Urothelium cell line (cell line): ENCODE measurements around the gene DIP2C.

ENCODE experiments used
- DNase-seq: peaks from one replicate; pipeline ENCODE4 v3.0.0; 2011; ENCODE audit warnings: low spot score, mixed read lengths
- FAIRE-seq: peaks from 2 replicates; lab custom pipeline; 2011; peaks lifted over from hg19 to GRCh38; lab: Jason Lieb, UNC

The DIP2C gene

DNA sequence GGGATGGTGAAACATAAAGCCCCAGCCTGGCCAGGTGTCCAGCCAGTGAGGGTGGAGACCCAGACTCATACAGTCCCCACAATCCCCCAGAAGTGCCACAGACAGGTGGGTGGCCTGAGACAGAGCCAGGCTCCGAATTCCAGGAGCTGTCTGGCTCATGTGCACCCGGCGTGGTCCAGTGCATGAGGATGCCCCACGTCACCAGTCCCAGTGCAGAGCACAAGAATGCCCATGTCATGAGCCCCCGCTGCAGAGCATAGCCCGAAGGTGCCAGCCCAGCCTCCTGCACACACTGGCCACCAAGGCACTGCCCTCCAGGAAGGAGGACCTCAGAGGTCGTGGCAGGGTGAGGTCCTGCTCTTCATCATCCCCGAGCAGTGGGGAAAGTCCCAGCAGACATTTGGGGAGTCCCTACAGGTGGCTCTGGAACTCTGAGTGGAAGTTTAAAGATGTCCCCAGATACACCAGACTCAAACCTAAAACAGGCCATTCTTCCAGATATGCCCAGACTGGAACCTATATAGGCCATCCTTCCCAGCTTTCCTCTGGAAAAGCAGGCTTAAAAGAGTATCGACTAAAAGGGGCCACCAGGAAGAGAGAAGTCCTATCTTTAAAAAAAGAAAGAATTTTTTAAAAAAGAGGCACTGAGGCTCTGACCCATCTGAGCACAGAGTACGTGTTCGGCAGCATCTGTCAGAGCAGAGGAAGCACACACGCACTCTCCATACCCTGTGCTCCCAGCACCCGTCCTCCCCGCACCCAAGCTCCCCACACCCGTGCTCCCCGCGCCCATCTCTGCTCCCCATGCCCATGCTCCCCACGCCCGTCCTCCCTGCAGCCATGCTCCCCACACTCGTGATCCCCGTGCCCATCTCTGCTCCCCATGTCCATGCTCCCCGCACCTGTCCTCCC, 11.5 kb downstream of the DIP2C start:
- DNase-seq (no peak), FAIRE-seq (no peak)

- DNase-seq (no peak), FAIRE-seq (no peak)
Measured at GRCh38 chr10:677038-677437, 12.4 kb downstream of the DIP2C start.

GRCh38 chr10:676178-676577, 13.3 kb downstream of the DIP2C start:
- DNase-seq (no peak), FAIRE-seq (no peak)

DNA sequence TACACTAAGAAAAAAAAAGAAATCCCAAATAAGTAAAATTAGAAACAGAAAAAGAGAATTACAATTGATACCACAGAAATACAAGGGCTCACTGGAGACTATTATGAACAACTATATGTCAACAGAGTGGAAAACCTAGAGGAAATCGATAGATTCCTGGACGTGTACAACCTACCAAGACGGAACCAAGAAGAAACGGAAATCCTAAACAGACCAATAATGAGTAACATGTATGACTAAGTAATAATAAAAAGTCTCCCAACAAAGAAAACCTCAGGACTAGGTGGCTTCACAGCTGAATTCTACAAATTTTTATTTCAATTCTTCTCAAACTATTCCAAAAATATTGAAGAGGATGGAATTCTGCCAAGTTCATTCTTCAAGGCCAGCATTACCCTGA, 13.9 kb downstream of the DIP2C start:
- DNase-seq (no peak), FAIRE-seq (no peak)

DNA sequence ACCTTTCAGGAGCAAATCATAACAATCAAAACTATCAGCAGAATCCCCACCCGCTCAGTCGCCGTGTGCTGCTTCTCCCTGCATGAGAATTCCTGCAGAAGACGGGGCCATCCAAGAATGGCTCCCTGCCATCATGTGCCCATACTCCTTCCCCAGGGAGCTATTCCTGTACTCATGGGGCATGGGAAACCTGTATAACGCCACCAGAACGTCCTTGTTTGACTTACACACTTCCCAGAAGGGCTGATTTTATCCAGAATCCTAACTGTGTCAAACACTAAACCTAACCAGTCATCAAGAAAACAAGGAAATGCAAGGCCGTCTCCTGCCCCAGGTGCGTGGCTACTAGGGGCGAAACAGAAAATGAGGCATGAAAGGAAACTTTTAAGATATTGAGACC, 16.0 kb downstream of the DIP2C start:
- FAIRE-seq (no peak), DNase-seq (no peak)

DNA sequence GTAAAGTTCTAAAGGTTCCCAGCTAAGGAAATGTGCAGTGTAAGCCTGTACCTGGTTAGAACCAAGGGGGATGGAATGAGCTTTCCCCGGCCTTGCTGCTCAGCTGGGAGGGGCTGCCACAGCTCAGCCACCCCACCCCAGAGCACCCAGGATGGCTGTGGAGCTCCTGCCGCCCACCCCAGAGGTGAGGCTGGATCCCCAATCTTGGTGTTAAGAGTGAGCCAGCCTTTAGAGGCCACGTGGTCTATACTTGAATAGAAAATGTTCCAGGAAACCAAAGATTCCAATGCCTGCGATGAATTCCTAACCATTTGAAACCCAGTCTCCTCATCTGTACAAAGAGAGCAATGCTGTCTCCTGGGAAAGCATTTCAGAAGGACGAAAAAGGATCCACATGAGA, 16.5 kb downstream of the DIP2C start:
- no peak for FAIRE-seq

DNA sequence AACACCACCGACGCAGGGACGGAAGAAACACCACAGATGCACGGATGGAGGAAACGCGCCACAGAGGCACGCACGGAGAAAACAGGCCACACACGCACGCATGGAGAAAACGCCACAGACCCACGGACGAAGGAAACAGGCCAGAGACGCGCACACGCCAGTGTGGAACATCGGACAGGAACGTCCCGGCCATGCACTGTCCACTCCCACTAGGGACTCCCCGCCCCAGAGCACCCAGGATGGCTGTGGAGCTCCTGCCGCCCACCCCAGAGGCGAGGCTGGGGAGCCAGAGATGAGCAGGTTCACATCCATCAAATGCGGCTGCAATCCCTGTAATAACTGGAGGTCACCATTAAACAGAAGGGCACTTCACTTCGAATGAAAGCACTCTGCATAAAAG, 17.3 kb downstream of the DIP2C start:
- FAIRE-seq (no peak), DNase-seq (no peak)

More for the DNA sequence above, 16.5 kb downstream of the DIP2C start:
- DNase-seq: no peak

DNA sequence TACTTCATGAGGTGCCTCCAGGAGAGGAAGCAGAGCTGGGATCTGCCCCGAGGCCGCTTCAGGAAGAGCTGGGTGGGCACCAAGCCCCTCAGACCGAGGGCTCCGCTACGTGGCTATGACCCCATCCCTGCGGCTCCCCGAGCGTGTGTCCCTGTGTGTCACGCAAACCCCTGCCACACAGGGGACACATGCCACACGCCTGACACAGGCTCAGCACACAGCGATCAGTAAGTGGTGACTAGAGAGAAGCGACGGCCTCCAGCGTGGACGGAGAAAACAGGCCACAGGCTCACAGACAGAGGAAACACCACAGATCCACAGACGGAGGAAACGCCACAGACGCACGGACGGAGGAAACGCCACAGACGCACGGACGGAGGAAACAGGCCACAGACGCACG, 18.5 kb downstream of the DIP2C start:
- DNase-seq: no peak
- no peak for FAIRE-seq

DNA sequence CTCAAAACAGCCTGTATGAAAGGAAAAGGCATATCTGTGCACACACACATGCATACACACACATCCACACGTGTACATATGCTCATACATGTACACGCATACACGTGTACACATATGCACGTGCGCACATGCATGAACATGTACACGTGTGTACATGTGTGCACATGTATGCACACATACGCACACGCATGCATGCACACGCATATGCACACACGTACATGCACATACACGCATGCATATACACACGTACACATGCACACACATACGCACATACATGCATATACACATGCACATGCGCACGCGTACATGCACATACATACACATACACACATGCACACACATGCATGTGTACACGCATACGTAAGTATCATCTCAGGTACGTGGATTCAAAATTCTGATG, 19.4 kb downstream of the DIP2C start:
- DNase-seq: no peak
- no peak for FAIRE-seq

DNA sequence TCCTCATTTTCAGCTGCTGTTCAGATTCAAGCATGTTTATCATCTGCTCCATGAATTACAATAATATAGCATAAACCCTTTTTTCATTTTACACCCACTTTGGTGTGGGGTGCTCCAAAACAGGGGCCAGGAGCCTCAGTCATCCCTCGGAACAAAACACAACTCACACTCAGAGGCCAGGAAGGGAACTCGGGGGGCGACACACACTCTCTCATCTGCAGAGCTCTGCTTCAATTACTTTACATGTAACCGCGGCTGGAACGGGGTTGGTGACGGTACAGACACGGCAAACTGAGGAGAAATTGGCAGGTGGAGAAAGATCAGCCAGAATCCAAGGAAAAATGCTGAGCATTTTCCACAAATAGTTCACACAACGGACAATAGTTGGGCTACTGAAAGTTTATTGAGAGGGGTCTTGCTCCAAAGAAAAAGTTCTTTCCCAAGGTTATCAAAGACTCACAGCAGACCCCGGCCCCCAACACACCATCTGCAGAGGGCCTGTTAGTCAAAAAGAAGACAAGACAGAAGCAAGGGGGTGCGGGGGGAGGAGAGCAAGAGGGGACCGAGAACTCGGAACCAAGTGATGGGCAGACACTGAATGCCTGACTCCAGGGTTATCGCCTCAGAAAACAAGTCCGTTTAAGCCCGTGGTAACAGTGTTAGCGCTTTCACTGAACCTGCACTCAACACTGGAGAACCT, 20.5 kb downstream of the DIP2C start:
- FAIRE-seq: no peak

DNA sequence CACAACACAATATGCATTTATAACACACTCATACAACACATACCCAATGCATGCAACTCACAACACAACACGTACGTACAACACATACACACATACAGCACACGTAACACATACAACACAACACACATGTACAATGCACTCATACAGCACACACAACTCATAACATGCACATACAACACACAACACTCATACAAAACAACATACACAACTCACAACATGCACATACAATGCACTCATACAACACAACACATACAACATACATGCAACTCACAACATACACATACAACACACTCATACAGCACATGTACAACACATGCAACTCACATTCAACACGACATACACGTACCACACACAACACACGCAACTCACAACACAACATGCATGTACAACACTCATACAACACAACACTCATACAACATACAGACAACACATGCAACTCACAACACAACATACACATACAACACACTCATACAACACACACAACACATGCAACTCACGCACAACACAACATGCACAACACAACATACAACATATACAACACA, 21.8 kb downstream of the DIP2C start:
- FAIRE-seq (peak; percentile 9), DNase-seq (no peak)

More for the DNA sequence above, 20.5 kb downstream of the DIP2C start:
- DNase-seq: no peak

- DNase-seq (no peak), FAIRE-seq (no peak)
Measured at GRCh38 chr10:667096-667495, 22.4 kb downstream of the DIP2C start.

DNA sequence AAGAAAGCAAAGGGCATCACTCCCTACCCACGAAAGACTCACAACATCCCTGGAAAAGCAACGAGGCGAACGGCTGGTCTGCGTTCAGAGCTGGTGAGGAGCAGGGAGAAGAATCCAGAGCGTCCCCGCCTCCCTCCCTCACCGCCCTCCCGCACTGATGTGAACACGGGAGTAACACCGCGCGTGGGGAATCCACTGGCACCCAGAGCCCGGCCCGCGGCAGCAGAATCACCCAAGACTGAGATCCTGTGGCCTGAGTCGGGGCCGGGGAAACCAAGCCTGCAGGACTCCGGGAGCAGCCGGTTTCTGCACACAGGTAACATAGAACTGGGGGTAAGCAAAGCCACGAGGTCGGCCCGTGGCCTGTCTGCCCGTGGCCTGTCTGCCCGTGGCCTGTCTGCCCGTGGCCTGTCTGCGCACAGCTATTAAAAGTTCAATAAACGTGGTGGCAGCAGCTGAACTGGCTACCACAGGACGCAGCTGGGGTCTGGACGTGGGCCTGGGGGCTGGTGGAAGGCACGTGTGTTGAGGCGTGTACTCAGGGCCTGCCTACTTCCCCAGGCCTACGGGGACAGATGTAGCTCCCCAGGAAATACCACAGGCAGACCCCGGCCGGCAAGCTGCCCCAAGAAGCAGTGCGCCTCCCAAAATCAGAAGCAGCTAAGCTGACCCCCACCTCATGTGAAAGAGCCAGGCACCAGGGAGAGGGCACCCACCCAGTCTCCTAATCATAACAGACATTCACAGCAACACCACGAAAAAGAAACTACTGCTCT, 23.0 kb downstream of the DIP2C start:
- FAIRE-seq: no peak
- DNase-seq: no peak

- DNase-seq (no peak), FAIRE-seq (no peak)
Measured at GRCh38 chr10:665579-666091, 23.8 kb downstream of the DIP2C start.

GRCh38 chr10:664893-665292, 24.6 kb downstream of the DIP2C start:
- no peak for DNase-seq
- no peak for FAIRE-seq

DNA sequence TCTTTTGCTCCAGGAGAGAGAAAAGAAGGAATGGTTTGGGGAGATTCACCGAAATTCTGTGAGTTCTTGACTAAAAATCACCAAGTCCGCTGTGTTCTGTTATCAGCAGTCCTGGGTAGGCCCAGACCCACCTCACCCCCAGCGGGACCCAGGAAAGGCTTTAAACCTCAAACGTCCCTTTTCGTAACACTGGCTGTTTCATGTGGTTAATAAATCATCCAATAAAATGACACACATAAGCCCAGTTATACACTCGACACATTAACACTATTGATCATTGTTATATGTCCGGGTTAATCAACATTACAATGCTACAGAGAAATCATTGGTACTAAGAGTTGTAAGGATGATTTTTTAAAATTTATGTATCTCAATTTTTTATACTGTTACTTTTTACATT, 25.2 kb downstream of the DIP2C start:
- DNase-seq (no peak), FAIRE-seq (no peak)

- DNase-seq (no peak), FAIRE-seq (no peak)
Measured at GRCh38 chr10:663831-664251, 25.6 kb downstream of the DIP2C start.

DNA sequence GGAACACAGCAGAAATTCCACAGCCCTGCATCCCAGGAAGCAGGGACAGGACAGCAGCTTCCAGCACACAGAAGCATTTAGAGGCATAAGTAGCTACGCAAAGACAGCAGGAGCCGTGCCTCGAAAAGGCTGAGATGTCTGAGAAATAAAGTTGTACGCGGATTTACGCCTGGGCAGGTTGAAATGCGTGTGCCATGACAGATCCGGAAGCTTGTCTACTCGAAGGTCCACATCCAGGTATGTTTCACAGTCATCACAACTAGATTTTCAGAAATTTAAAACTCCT, 26.1 kb downstream of the DIP2C start:
- no peak for DNase-seq
- FAIRE-seq: no peak

DNA sequence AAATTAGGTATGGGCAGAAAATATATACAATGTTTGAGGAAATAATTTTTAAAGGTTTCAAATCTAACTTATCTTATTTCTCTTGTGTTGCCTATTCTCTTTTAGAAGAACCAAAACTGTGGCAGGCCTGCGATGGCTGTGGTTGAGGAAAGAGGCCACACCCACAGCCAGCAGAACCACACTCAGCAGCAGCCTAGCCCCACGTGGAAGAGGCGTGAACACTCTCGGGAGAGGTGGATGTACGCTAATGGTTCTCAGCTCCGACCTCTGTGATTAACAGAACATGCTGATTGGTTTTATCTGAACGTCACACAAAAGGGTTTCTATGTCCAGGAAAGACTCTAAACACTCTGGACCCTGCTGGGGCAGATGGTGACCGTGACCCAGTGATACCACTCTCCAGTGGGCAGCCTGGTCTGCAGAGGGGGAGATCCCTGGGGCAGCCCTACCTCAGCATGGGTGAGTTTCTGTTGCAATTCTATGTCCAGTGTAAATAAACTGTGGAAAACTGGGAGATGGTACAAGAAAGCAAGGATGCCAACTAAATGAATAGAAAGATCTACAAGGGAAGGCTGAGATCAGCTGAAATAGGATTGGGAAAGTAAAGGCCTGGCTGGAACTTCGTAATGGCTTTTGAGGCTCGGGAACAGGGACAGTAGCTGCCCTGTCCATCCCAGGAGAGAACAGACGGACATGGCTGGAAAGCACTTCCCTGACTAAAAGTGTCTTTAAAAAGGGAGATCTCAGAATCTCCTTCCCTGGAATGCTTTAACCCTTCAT, 26.6 kb downstream of the DIP2C start:
- FAIRE-seq: no peak
- DNase-seq: no peak

- DNase-seq (no peak), FAIRE-seq (no peak)
Measured at GRCh38 chr10:662223-662605, 27.3 kb downstream of the DIP2C start.
